Fibroblast of lung (primary cell): Measurements from ENCODE around the gene WNK2.

ENCODE experiments used
- EZH2 ChIP-seq: IDR thresholded peaks from 2 replicates; pipeline ENCODE4 v1.5.1; 2012; ENCODE audit warnings: low read length, control low read depth, mild to moderate bottlenecking; ENCODE audit errors: missing control alignments
- TF ChIP-seq, protein P1 (sequence below), 2 donors: IDR thresholded peaks in 1 of 2; conservative IDR thresholded peaks in 1 of 2; 1 replicate in 1 of 2; 2 replicates in 1 of 2; pipeline ENCODE4 v1.5.1; 2011 to 2012; ENCODE audit warnings: low read length in 2 of 2, control low read depth in 1 of 2, inconsistent platforms in 1 of 2, low read depth in 1 of 2, mild to moderate bottlenecking in 1 of 2

DNA sequence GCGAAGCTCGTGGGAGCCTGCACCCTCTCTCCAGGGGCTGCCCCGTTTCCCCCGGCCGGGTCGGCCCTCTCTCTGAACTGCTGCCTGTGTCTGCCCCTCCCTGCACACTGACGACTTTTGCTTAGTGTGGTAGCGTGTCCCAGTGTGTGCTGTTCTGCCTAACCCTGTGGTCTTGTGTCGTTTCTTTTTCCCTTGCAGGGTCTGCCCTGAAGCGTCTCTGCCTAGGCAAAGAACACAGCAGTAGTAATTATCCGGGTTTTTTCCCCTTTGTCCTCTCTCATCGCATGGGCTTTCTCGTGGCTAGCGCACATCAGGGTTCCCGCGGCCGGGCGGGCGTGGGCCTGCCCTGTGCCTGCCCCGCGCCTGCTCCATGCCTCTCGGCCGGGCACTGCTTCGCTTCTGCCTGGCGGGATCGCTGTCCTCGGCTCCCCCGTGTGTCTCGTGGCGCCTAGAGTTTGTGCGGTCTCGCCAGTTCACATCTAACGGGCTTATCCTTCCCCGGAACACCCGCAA, 122.7 kb downstream of the WNK2 start:
- no peak for TF ChIP-seq EZH2
- TF ChIP-seq, protein P1, sequence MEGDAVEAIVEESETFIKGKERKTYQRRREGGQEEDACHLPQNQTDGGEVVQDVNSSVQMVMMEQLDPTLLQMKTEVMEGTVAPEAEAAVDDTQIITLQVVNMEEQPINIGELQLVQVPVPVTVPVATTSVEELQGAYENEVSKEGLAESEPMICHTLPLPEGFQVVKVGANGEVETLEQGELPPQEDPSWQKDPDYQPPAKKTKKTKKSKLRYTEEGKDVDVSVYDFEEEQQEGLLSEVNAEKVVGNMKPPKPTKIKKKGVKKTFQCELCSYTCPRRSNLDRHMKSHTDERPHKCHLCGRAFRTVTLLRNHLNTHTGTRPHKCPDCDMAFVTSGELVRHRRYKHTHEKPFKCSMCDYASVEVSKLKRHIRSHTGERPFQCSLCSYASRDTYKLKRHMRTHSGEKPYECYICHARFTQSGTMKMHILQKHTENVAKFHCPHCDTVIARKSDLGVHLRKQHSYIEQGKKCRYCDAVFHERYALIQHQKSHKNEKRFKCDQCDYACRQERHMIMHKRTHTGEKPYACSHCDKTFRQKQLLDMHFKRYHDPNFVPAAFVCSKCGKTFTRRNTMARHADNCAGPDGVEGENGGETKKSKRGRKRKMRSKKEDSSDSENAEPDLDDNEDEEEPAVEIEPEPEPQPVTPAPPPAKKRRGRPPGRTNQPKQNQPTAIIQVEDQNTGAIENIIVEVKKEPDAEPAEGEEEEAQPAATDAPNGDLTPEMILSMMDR (conservative IDR thresholded peaks at IDR 0.05 in 1 of 2, IDR thresholded peaks at IDR 0.05 in 1 of 2; ENCODE audit: low read depth in 1 of 2, low read length in 2 of 2), result no peak
